Dermis microvascular lymphatic vessel endothelial cell (primary cell): Measurements from ENCODE around the gene NRG2. TPM values are rescaled to one million over a fixed set of nuclear protein-coding genes. Genes with fewer than 3 reads are reported as not detected.

Experiments
- DNase-seq, 2 donors: peaks; one replicate each; pipeline versions ENCODE4 v3.0.0 to v3.0.0-alpha.2; 2010; ENCODE audit warnings: low read depth in 2 of 2
- total RNA-seq: library from RNA; depleted of rRNA; stranded (reverse); fragments of >200 nt; gene quantifications from 2 replicates; pipeline ENCODE4 v1.2.1, GENCODE V29; 2014

The NRG2 gene
- total RNA-seq, 1 donor from 2014 or later, result 0.77 TPM

GRCh38 chr5:139861021-139861888, 181.8 kb downstream of the NRG2 start:
- no peak for DNase-seq

- DNase-seq, result no peak
Observed at GRCh38 chr5:139859013-139859412, 184.1 kb downstream of the NRG2 start.

GRCh38 chr5:139856714-139857113, 186.4 kb downstream of the NRG2 start:
- DNase-seq, result no peak

GRCh38 chr5:139855946-139856540, 187.1 kb downstream of the NRG2 start:
- no peak for DNase-seq

- DNase-seq, result no peak
Observed at GRCh38 chr5:139855451-139855850, 187.6 kb downstream of the NRG2 start.

- DNase-seq, result no peak
Observed at GRCh38 chr5:139854953-139855352, 188.1 kb downstream of the NRG2 start.

- no peak for DNase-seq
Observed at GRCh38 chr5:139854029-139854605, 189.0 kb downstream of the NRG2 start.

- no peak for DNase-seq
Observed at GRCh38 chr5:139852696-139853095, 190.4 kb downstream of the NRG2 start.

- no peak for DNase-seq
Observed at GRCh38 chr5:139851558-139851957, 191.5 kb downstream of the NRG2 start.

GRCh38 chr5:139850423-139851016, 192.6 kb downstream of the NRG2 start:
- DNase-seq, result no peak

GRCh38 chr5:139849942-139850341, 193.2 kb downstream of the NRG2 start:
- peak in 1 of 2 donors; percentile 15 for DNase-seq

GRCh38 chr5:139849501-139849900, 193.6 kb downstream of the NRG2 start:
- DNase-seq, result no peak

GRCh38 chr5:139848508-139849100, 194.5 kb downstream of the NRG2 start:
- no peak for DNase-seq

GRCh38 chr5:139847790-139848507, 195.2 kb downstream of the NRG2 start:
- peak; percentile 31 to 71 for DNase-seq

GRCh38 chr5:139847091-139847490, 196.0 kb downstream of the NRG2 start:
- DNase-seq, result no peak

- no peak for DNase-seq
Observed at GRCh38 chr5:139845846-139846681, 197.0 kb downstream of the NRG2 start.

GRCh38 chr5:139844472-139845145, 198.5 kb downstream of the NRG2 start:
- DNase-seq, result peak; percentile 54 to 75

- no peak for DNase-seq
Observed at GRCh38 chr5:139843991-139844390, 199.1 kb downstream of the NRG2 start.

GRCh38 chr5:139842321-139842720, 200.8 kb downstream of the NRG2 start:
- no peak for DNase-seq

GRCh38 chr5:139841549-139841948, 201.6 kb downstream of the NRG2 start:
- DNase-seq, result no peak
